ENCODE measurements around the gene FAM53B. TPM values are rescaled to one million over a fixed set of nuclear protein-coding genes. Genes with fewer than 3 reads are reported as not detected.

Gene FAM53B
- polyA plus RNA-seq, 1 of the 3 experiments (the other 2 are of a cell fraction): 5.6 TPM

DNA sequence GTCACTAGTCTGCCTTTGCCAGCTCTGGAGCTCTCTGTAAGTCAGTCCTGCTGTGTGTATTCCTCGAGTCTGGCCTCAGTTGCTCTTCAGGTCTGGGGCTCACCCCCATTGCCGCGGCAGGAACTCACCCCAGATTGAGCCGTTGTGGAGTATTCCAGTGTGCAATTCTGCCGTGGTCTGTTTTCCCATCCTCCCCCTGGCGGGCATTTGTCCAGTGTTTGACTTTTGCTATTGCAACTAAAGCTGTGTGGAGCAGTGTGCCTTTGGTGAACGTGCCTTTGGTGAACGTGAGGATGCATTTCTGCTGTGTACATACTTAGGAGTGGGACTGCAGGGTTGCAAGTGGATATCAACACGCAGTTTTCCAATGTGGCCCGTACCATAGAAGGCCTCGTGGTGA is 134.5 kb downstream of the FAM53B start:
- DNase-seq: no peak
- no peaks in the 10 kb centered on the region for H4K20me1 ChIP-seq (ENCODE audit: insufficient read depth)
- no peaks in the 10 kb centered on the region for H3K9me3 ChIP-seq
- ChIA-PET POLR2A (no interaction called here), CTCF (no interaction called here)
- H3K36me3 ChIP-seq (replicated peaks in 1 of 2; ENCODE audit: control insufficient read depth in 1 of 2, insufficient read depth in 2 of 2, low read length in 1 of 2): no peaks in the 10 kb centered on the region
- H3K4me2 ChIP-seq: no peak overlapping the region
- no peak overlapping the region for H3K27ac ChIP-seq (ENCODE audit: low read depth in 2 of 2, low read length in 1 of 2)
- H3F3A ChIP-seq (replicated peaks; ENCODE audit: insufficient read depth): no peaks in the 10 kb centered on the region
- peaks cover 0 to 16% of the 10 kb centered on the region in 2 experiments; a peak in 1 of 4 replicates for H3K4me1 ChIP-seq (ENCODE audit: control insufficient read depth in 1 of 2, insufficient read depth in 2 of 2, low read depth in 1 of 2, low read length in 1 of 2)
- H3K9ac ChIP-seq: no peak overlapping the region
- H3K79me2 ChIP-seq (ENCODE audit: insufficient read depth): no peaks in the 10 kb centered on the region
- H3K4me3 ChIP-seq (ENCODE audit: low read depth in 2 of 2, low read length in 1 of 2): no peak overlapping the region
- H3K27me3 ChIP-seq (ENCODE audit: insufficient read depth): no peaks in the 10 kb centered on the region
- no peaks in the 10 kb centered on the region for H3K9me2 ChIP-seq
- H2AFZ ChIP-seq (ENCODE audit: low read depth): no peak overlapping the region
- WGBS (ENCODE audit: low lambda C conversion rate): 87% methylated on average over 11 of the region's 11 CpGs
- no peak for TF ChIP-seq MEF2A (IDR thresholded peaks at IDR 0.05; ENCODE audit: borderline replicate concordance, low read depth)
- no peak for TF ChIP-seq SIN3A (IDR thresholded peaks at IDR 0.05; ENCODE audit: borderline replicate concordance, low read depth, low read length)
- no peak for TF ChIP-seq FOXM1 (IDR thresholded peaks at IDR 0.05; ENCODE audit: low read depth)
- TF ChIP-seq, protein P1, sequence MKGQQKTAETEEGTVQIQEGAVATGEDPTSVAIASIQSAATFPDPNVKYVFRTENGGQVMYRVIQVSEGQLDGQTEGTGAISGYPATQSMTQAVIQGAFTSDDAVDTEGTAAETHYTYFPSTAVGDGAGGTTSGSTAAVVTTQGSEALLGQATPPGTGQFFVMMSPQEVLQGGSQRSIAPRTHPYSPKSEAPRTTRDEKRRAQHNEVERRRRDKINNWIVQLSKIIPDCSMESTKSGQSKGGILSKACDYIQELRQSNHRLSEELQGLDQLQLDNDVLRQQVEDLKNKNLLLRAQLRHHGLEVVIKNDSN (IDR thresholded peaks at IDR 0.05; ENCODE audit: borderline replicate concordance, low read depth): no peak
- no peak for TF ChIP-seq YY1 (IDR thresholded peaks at IDR 0.05; ENCODE audit: low read depth)
- TF ChIP-seq PBX3 (IDR thresholded peaks at IDR 0.05): no peak
- TF ChIP-seq NFIC (IDR thresholded peaks at IDR 0.05; ENCODE audit: borderline replicate concordance): no peak
- no peak for TF ChIP-seq SMC3 (IDR thresholded peaks at IDR 0.05; ENCODE audit: low read depth, low read length)
- TF ChIP-seq, protein P2, sequence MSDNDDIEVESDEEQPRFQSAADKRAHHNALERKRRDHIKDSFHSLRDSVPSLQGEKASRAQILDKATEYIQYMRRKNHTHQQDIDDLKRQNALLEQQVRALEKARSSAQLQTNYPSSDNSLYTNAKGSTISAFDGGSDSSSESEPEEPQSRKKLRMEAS (IDR thresholded peaks at IDR 0.05; ENCODE audit: low read depth): no peak
- TF ChIP-seq RFX5 (IDR thresholded peaks at IDR 0.05; ENCODE audit: low read length): no peak
- TF ChIP-seq FOSL2 (IDR thresholded peaks at IDR 0.05; ENCODE audit: borderline replicate concordance, low read depth): no peak

GRCh38 chr10:124608093-124608721 is 136.0 kb downstream of the FAM53B start:
- WGBS (ENCODE audit: low lambda C conversion rate): 78% methylated on average over 14 of the region's 14 CpGs
- H3K27ac ChIP-seq (ENCODE audit: low read depth in 2 of 2, low read length in 1 of 2): no peak overlapping the region

More at GRCh38 chr10:124608093-124608721, 136.0 kb downstream of the FAM53B start:
- Histone ChIP-seq H3F3A (replicated peaks; ENCODE audit: insufficient read depth) (no peaks in the 10 kb centered on the region), H4K20me1 (ENCODE audit: insufficient read depth) (no peaks in the 10 kb centered on the region), H3K4me2 (no peak overlapping the region), H3K9ac (no peak overlapping the region), H3K36me3 (replicated peaks in 1 of 2; ENCODE audit: control insufficient read depth in 1 of 2, insufficient read depth in 2 of 2, low read length in 1 of 2) (no peaks in the 10 kb centered on the region), H3K4me1 (ENCODE audit: control insufficient read depth in 1 of 2, insufficient read depth in 2 of 2, low read depth in 1 of 2, low read length in 1 of 2) (peaks cover 0 to 22% of the 10 kb centered on the region in 2 experiments; a peak in 1 of 4 replicates), H3K9me2 (no peaks in the 10 kb centered on the region), H2AFZ (ENCODE audit: low read depth) (no peak overlapping the region), H3K27me3 (ENCODE audit: insufficient read depth) (no peaks in the 10 kb centered on the region), H3K4me3 (ENCODE audit: low read depth in 2 of 2, low read length in 1 of 2) (no peak overlapping the region), H3K79me2 (ENCODE audit: insufficient read depth) (no peaks in the 10 kb centered on the region), H3K9me3 (no peaks in the 10 kb centered on the region)
- ChIA-PET CTCF (interaction anchor here (1.0 kb wide), 1 partner anchor 68 kb away, joined by 3 read pairs; no protein-coding TSS in a partner anchor), POLR2A (no interaction called here)
- no peak for TF ChIP-seq RAD21 (IDR thresholded peaks at IDR 0.05; ENCODE audit: low read length)
- TF ChIP-seq FOXM1 (IDR thresholded peaks at IDR 0.05; ENCODE audit: low read depth): no peak
- TF ChIP-seq YY1 (IDR thresholded peaks at IDR 0.05; ENCODE audit: low read depth): no peak
- TF ChIP-seq, protein P1 (IDR thresholded peaks at IDR 0.05; ENCODE audit: borderline replicate concordance, low read depth): no peak
- no peak for TF ChIP-seq NFIC (IDR thresholded peaks at IDR 0.05; ENCODE audit: borderline replicate concordance)
- no peak for TF ChIP-seq POLR2AphosphoS5 (IDR thresholded peaks at IDR 0.05; ENCODE audit: low read depth, low read length)
- TF ChIP-seq GABPA (IDR thresholded peaks at IDR 0.05; ENCODE audit: low read depth): no peak
- DNase-seq: no peak
